A549 (cell line): ENCODE measurements around the gene ARL11. TPM values are rescaled to one million over a fixed set of nuclear protein-coding genes. Genes with fewer than 3 reads are reported as not detected.

Experiments used
- ATAC-seq, 2 experiments: fragments of 200-7000 bp in 1 of 2; fragments of >200 bp in 1 of 2; cut with Nextera tagmentation in 1 of 2; cut with Tn5 transposase in 1 of 2; 3 replicates each; pipeline versions ENCODE4 v1.8.0 to v1.9.1; 2018 to 2020; ENCODE audit warnings: mild to moderate bottlenecking in 1 of 2, moderate library complexity in 1 of 2
- CTCF ChIA-PET: fragments of 300-600 bp; sonication (Branson Sonifier 250); formaldehyde crosslinking; extraction: SDS; loops from one replicate; lab custom pipeline; 2021; ENCODE audit warnings: antibody characterized with exemption, inconsistent platforms; lab: Yijun Ruan, JAX
- POLR2A ChIA-PET: fragments of 350-600 bp; formaldehyde crosslinking; extraction: SDS; loops from one replicate; lab custom pipeline; 2021; ENCODE audit warnings: antibody characterized with exemption, inconsistent platforms; lab: Yijun Ruan, JAX
- DNase-seq, 2 experiments: peaks; one replicate each; pipeline versions ENCODE4 v3.0.0 to v3.0.0-alpha.2; 2011 to 2016; ENCODE audit warnings: low read depth in 1 of 2, low spot score in 1 of 2
- FAIRE-seq: peaks from 2 replicates; lab custom pipeline; 2011; peaks lifted over from hg19 to GRCh38; lab: Jason Lieb, UNC
- H3K27ac ChIP-seq, 2 experiments: fragments of >200 bp; sonication (Bioruptor Twin); formaldehyde crosslinking; 3 replicates each; pipeline ENCODE4 v1.5.1; 2016 to 2017
- H3K4me1 ChIP-seq: fragments of >200 bp; sonication (Bioruptor Twin); formaldehyde crosslinking; 3 replicates; pipeline ENCODE4 v1.6.1; 2016
- H3K4me2 ChIP-seq: fragments of >200 bp; sonication (Bioruptor Twin); formaldehyde crosslinking; 3 replicates; pipeline ENCODE4 v1.6.1; 2016
- H3K4me3 ChIP-seq: fragments of >200 bp; sonication (Bioruptor Twin); formaldehyde crosslinking; 3 replicates; pipeline ENCODE4 v1.5.1; 2016
- H3K9me3 ChIP-seq: fragments of >200 bp; sonication (Bioruptor Twin); formaldehyde crosslinking; 3 replicates; pipeline ENCODE4 v1.6.1; 2016
- BHLHE40 ChIP-seq: IDR thresholded peaks from 2 replicates; pipeline ENCODE4 v1.6.1; 2012; ENCODE audit warnings: low read depth, low read length, inconsistent platforms
- CBX2 ChIP-seq: fragments of 200-600 bp; sonication (generic); IDR thresholded peaks from 2 replicates; pipeline ENCODE4 v1.6.1; 2016; ENCODE audit warnings: low read depth, mild to moderate bottlenecking, borderline replicate concordance
- CHD2 ChIP-seq: fragments of 150-350 bp; IDR thresholded peaks from 2 replicates; pipeline ENCODE4 v1.6.1; 2014; ENCODE audit warnings: low read length; ENCODE audit not compliant: partially characterized antibody
- CHD4 ChIP-seq: fragments of 200-600 bp; sonication (generic); IDR thresholded peaks from 2 replicates; pipeline ENCODE4 v1.6.1; 2016; ENCODE audit warnings: antibody characterized with exemption, mild to moderate bottlenecking, borderline replicate concordance
- ESRRA ChIP-seq: fragments of 150-350 bp; IDR thresholded peaks from 2 replicates; pipeline ENCODE4 v1.6.1; 2014; ENCODE audit warnings: mild to moderate bottlenecking, low read length, borderline replicate concordance
- FOSB ChIP-seq: fragments of 250-450 bp; sonication (Bioruptor Pico); IDR thresholded peaks from 2 replicates; pipeline ENCODE4 v1.5.0; 2020; ENCODE audit warnings: mild to moderate bottlenecking, moderate library complexity
- FOSL2 ChIP-seq, 2 experiments: fragments of 450-650 bp in 1 of 2; fragments of >200 bp in 1 of 2; sonication (Bioruptor Twin) in 1 of 2; formaldehyde crosslinking; IDR thresholded peaks; 2 replicates each; pipeline versions ENCODE4 v1.5.0 to v1.6.1; 2016 to 2020; ENCODE audit warnings: mild to moderate bottlenecking in 1 of 2, moderate library complexity in 1 of 2
- FOXS1 ChIP-seq: fragments of 250-450 bp; sonication (Bioruptor Pico); IDR thresholded peaks from 2 replicates; pipeline ENCODE4 v1.5.0; 2020; ENCODE audit warnings: mild to moderate bottlenecking, moderate library complexity
- GATA3 ChIP-seq: IDR thresholded peaks from 2 replicates; pipeline ENCODE4 v1.6.1; 2012; ENCODE audit warnings: borderline replicate concordance
- HOXB13 ChIP-seq: fragments of 250-450 bp; sonication (Bioruptor Pico); IDR thresholded peaks from 2 replicates; pipeline ENCODE4 v1.5.0; 2020; ENCODE audit warnings: low read depth, mild to moderate bottlenecking, moderate library complexity
- JUNB ChIP-seq: fragments of >200 bp; sonication (Bioruptor Twin); formaldehyde crosslinking; IDR thresholded peaks from 2 replicates; pipeline ENCODE4 v1.6.1; 2016
- MAZ ChIP-seq: fragments of 150-350 bp; IDR thresholded peaks from 2 replicates; pipeline ENCODE4 v1.6.1; 2014; ENCODE audit warnings: antibody characterized with exemption, low read depth, low read length, borderline replicate concordance
- MYC ChIP-seq: IDR thresholded peaks from 2 replicates; pipeline ENCODE4 v1.6.1; 2012; ENCODE audit warnings: mild to moderate bottlenecking, inconsistent platforms, low read length, improper control_type of control experiment, borderline replicate concordance
- NPAS2 ChIP-seq: fragments of 250-450 bp; sonication (Bioruptor Pico); IDR thresholded peaks from 2 replicates; pipeline ENCODE4 v1.8.0; 2022; ENCODE audit warnings: mild to moderate bottlenecking, moderate library complexity, borderline replicate concordance
- NR3C1 ChIP-seq: fragments of >200 bp; sonication (Bioruptor Twin); formaldehyde crosslinking; IDR thresholded peaks from 3 replicates; pipeline ENCODE4 v1.6.1; 2017
- PHF8 ChIP-seq: fragments of 200-600 bp; sonication (generic); IDR thresholded peaks from 2 replicates; pipeline ENCODE4 v1.6.1; 2016; ENCODE audit warnings: low read depth, mild to moderate bottlenecking, antibody characterized with exemption, moderate library complexity, borderline replicate concordance
- RCOR1 ChIP-seq: fragments of 150-350 bp; IDR thresholded peaks from 2 replicates; pipeline ENCODE4 v1.6.1; 2014; ENCODE audit warnings: antibody characterized with exemption, low read length, low read depth
- RNF2 ChIP-seq: fragments of 200-600 bp; sonication (generic); IDR thresholded peaks from 2 replicates; pipeline ENCODE4 v1.6.1; 2016; ENCODE audit warnings: low read depth, mild to moderate bottlenecking, antibody characterized with exemption, moderate library complexity, borderline replicate concordance
- SMC3 ChIP-seq: fragments of >200 bp; sonication (Bioruptor Twin); formaldehyde crosslinking; IDR thresholded peaks from 3 replicates; pipeline ENCODE4 v1.6.1; 2018; ENCODE audit warnings: inconsistent platforms
- TFCP2L1 ChIP-seq: fragments of 250-450 bp; sonication (Bioruptor Pico); IDR thresholded peaks from 2 replicates; pipeline ENCODE4 v1.5.0; 2021; ENCODE audit warnings: mild to moderate bottlenecking
- ZC3H11A ChIP-seq: fragments of 450-650 bp; IDR thresholded peaks from 2 replicates; pipeline ENCODE4 v1.6.1; 2014; ENCODE audit warnings: antibody characterized with exemption, mild to moderate bottlenecking
- ZFP36 ChIP-seq: fragments of 450-650 bp; IDR thresholded peaks from 2 replicates; pipeline ENCODE4 v1.6.1; 2014; ENCODE audit warnings: borderline replicate concordance; ENCODE audit not compliant: partially characterized antibody
- ZSCAN20 ChIP-seq: fragments of 250-450 bp; sonication (Bioruptor Pico); IDR thresholded peaks from 2 replicates; pipeline ENCODE4 v1.8.0; 2022; ENCODE audit warnings: mild to moderate bottlenecking, moderate library complexity
- WGBS: methylation state at CpG from one replicate; pipeline ENCODE4 v1.1.6; 2017; ENCODE audit errors: missing lambda C conversion rate; 5-methylcytosine and 5-hydroxymethylcytosine counted together
- polyA plus RNA-seq, 4 experiments: library from polyadenylated mRNA; depleted of rRNA in 3 of 4; stranded (reverse); fragments of >200 nt; fragmentation: RNase III in 1 of 4; extraction: RNeasy Plus Mini Kit Qiagen cat#74134 plus additional on column Dnase treatment in 1 of 4; gene quantifications; 2 replicates in 3 of 4; 3 replicates in 1 of 4; pipeline ENCODE4 v1.2.3, GENCODE V29; 2011 to 2017
- TF ChIP-seq, protein P1 (sequence below): fragments of >200 bp; sonication (Bioruptor Twin); formaldehyde crosslinking; IDR thresholded peaks from 2 replicates; pipeline ENCODE4 v1.6.1; 2016
- TF ChIP-seq, protein P2 (sequence below): IDR thresholded peaks from 2 replicates; pipeline ENCODE4 v1.6.1; 2012; ENCODE audit warnings: low read depth, borderline replicate concordance
- TF ChIP-seq, protein P3 (sequence below): fragments of 250-450 bp; sonication (Bioruptor Pico); IDR thresholded peaks from 2 replicates; pipeline ENCODE4 v1.5.0; 2021; ENCODE audit warnings: mild to moderate bottlenecking, moderate library complexity, borderline replicate concordance
- TF ChIP-seq, protein P4 (sequence below): fragments of 150-350 bp; IDR thresholded peaks from 2 replicates; pipeline ENCODE4 v1.6.1; 2014; ENCODE audit warnings: low read depth, mild to moderate bottlenecking, low read length
- TF ChIP-seq, protein P5 (sequence below): fragments of 250-450 bp; sonication (Bioruptor Pico); IDR thresholded peaks from 2 replicates; pipeline ENCODE4 v1.5.0; 2020; ENCODE audit warnings: low read depth, mild to moderate bottlenecking, moderate library complexity

ARL11 gene
- polyA plus RNA-seq, 2 of the 4 experiments (the other 2 are of a cell fraction) = not detected

DNA sequence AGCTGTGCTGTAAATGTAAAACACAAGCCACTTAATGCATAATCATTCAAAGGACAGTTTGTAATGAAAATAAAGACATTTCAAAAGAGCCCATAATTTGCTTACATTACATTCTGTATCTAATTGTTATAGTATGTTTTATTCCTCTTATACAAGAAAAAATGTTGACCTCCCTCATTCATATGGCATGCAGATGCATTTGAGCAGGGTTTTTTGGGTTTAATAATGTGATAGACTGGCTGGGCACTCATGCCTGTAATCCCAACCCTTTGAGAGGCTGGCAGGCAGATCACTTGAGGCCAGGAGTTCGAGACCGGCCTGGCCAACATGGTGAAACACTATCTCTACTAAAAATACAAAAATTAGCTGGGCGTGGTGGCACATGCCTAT, 11.6 kb upstream of the ARL11 start:
- DNase-seq = no peak
- WGBS = 80% methylated on average over 3 of the region's 3 CpGs

DNA sequence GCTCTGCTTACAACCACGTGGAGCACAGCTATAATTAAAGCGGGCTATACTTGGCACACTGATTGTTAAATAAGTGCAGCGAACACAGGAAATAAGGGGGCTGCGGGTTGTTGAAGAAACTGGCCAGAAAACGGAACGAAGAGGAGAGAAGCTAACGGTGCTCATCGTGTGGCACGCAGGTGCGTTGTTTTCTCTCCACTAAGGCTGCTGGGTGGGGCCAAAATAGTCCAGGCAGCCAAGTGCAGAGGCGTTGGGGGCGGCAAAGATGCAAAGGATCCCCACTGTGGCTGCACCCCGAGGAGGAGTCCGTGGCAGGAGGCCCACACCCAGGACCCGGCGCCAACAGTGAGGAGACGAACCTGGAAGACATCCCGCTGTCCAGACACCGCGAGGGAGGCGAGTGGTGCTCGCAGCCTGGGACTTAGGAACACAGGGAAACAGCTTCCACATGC, 8.1 kb upstream of the ARL11 start:
- CTCF ChIA-PET = interaction anchor here (1.1 to 2.2 kb wide), 2 partner anchors 11 to 13 kb away, joined by 6 read pairs; no protein-coding TSS in a partner anchor
- no peak for FAIRE-seq

More for the DNA sequence above, 11.6 kb upstream of the ARL11 start:
- TF ChIP-seq BHLHE40 (no peak), JUNB (no peak), ZC3H11A (no peak), RCOR1 (no peak), FOXS1 (no peak), CHD4 (no peak), TFCP2L1 (CRISPR knock-in tag) (no peak), HOXB13 (CRISPR knock-in tag) (no peak)
- TF ChIP-seq, protein P1, sequence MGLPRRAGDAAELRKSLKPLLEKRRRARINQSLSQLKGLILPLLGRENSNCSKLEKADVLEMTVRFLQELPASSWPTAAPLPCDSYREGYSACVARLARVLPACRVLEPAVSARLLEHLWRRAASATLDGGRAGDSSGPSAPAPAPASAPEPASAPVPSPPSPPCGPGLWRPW = no peak
- Histone ChIP-seq H3K4me3 (no peak overlapping the region), H3K4me2 (no peak overlapping the region), H3K27ac (no peak overlapping the region), H3K4me1 (no peaks in the 10 kb centered on the region), H3K9me3 (no peaks in the 10 kb centered on the region)
- ChIA-PET POLR2A (no interaction called here), CTCF (interaction anchor here (1.0 kb wide), 1 partner anchor 9 kb away, joined by 5 read pairs; no protein-coding TSS in a partner anchor)
- ATAC-seq (no peak), FAIRE-seq (no peak)

More for the DNA sequence above, 8.1 kb upstream of the ARL11 start:
- no peak overlapping the region for H3K27ac ChIP-seq
- no peak overlapping the region for H3K4me2 ChIP-seq
- no peak overlapping the region for H3K4me3 ChIP-seq
- DNase-seq = no peak
- H3K4me1 ChIP-seq = peaks cover 2% of the 10 kb centered on the region; the same call in 1 of the 3 replicates
- TF ChIP-seq, protein P2, sequence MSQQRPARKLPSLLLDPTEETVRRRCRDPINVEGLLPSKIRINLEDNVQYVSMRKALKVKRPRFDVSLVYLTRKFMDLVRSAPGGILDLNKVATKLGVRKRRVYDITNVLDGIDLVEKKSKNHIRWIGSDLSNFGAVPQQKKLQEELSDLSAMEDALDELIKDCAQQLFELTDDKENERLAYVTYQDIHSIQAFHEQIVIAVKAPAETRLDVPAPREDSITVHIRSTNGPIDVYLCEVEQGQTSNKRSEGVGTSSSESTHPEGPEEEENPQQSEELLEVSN = no peak
- TF ChIP-seq, protein P3, sequence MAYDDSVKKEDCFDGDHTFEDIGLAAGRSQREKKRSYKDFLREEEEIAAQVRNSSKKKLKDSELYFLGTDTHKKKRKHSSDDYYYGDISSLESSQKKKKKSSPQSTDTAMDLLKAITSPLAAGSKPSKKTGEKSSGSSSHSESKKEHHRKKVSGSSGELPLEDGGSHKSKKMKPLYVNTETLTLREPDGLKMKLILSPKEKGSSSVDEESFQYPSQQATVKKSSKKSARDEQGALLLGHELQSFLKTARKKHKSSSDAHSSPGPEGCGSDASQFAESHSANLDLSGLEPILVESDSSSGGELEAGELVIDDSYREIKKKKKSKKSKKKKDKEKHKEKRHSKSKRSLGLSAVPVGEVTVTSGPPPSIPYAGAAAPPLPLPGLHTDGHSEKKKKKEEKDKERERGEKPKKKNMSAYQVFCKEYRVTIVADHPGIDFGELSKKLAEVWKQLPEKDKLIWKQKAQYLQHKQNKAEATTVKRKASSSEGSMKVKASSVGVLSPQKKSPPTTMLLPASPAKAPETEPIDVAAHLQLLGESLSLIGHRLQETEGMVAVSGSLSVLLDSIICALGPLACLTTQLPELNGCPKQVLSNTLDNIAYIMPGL (CRISPR knock-in tag) = no peak
- no peak for TF ChIP-seq NR3C1
- TF ChIP-seq RNF2 = no peak
- TF ChIP-seq CHD2 = no peak
- TF ChIP-seq PHF8 = no peak
- no peak for TF ChIP-seq SMC3
- TF ChIP-seq, protein P4, sequence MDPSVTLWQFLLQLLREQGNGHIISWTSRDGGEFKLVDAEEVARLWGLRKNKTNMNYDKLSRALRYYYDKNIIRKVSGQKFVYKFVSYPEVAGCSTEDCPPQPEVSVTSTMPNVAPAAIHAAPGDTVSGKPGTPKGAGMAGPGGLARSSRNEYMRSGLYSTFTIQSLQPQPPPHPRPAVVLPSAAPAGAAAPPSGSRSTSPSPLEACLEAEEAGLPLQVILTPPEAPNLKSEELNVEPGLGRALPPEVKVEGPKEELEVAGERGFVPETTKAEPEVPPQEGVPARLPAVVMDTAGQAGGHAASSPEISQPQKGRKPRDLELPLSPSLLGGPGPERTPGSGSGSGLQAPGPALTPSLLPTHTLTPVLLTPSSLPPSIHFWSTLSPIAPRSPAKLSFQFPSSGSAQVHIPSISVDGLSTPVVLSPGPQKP = no peak
- no peak for TF ChIP-seq FOSB (CRISPR knock-in tag)
- TF ChIP-seq MAZ = no peak
- no peak for TF ChIP-seq CBX2
- no peak for TF ChIP-seq ZFP36
- no peak for TF ChIP-seq ESRRA
- TF ChIP-seq, protein P5, sequence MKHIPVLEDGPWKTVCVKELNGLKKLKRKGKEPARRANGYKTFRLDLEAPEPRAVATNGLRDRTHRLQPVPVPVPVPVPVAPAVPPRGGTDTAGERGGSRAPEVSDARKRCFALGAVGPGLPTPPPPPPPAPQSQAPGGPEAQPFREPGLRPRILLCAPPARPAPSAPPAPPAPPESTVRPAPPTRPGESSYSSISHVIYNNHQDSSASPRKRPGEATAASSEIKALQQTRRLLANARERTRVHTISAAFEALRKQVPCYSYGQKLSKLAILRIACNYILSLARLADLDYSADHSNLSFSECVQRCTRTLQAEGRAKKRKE (CRISPR knock-in tag) = no peak
- no peak for TF ChIP-seq BHLHE40
- TF ChIP-seq NPAS2 (CRISPR knock-in tag) = no peak
- TF ChIP-seq GATA3 = no peak
- TF ChIP-seq ZSCAN20 (CRISPR knock-in tag) = no peak
- no peak for TF ChIP-seq MYC
- TF ChIP-seq FOSL2 (IDR thresholded peaks at IDR 0.05) = no peak
- TF ChIP-seq FOSL2 (CRISPR knock-in tag; IDR thresholded peaks at IDR 0.05) = no peak
- TF ChIP-seq, all 56 proteins: peak for 0
- WGBS = 67% methylated on average over 19 of the region's 22 CpGs
- POLR2A ChIA-PET = no interaction called here
- no peaks in the 10 kb centered on the region for H3K9me3 ChIP-seq
- ATAC-seq = no peak
